ENCODE measurements around the gene PON3.

DNA sequence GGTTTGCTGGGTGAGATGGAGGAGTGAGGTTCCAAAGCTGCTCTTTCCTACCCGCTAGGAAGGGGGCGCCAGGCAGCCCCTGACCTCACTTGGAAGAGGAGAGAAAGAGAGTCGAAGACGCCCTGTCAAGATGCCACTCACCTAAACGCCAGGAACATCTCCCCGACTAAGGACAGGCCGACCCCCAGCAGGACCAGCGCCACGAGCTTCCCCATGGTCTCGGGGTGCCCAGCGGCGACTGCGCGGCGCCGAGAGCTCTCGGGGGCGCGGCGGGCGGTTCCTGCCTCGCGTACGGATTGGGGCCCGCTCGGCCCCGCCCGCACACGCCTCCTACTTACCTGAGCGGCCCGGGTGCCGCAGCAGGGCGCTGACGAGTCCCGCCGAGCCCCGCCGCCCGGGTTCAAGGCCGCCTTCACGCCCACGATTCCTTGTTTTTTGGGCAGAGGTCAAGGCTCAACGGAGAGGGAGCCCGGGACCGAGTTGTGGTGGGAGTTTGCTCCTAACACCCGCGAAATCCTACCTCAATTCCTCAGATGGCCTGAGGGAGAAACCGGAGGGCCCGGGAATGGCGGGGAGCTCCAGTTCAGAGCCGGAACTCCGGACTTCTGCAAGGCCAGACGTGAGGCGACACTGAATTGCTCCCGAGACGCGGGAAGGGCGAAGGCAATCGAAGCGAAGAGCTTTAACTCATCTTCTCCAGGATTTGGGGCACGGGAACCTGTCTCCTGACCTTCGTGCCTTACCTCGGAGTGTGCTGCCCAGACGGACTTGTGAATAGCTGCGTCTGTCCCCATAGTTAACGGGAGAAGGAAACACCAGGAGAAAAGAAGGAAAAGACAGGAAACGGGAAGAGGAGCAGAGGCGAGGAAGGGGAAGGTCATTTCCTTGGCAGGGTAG is at the start of gene PON3:
- TF ChIP-seq MXI1 (IDR thresholded peaks at IDR 0.05; ENCODE audit: borderline replicate concordance, low read depth, low read length) (peak; percentile 33; the same call in 1 of the 3 replicates), ZNF770 (CRISPR knock-in tag; IDR thresholded peaks at IDR 0.05) (peak; percentile 63; the same call in 1 of the 2 replicates), CEBPB (IDR thresholded peaks at IDR 0.05; ENCODE audit: borderline replicate concordance, low read depth, low read length) (no peak), ZZZ3 (CRISPR knock-in tag; IDR thresholded peaks at IDR 0.05; ENCODE audit: borderline replicate concordance) (no peak)

Measured in HepG2 (cell line).